ENCODE results near the gene FUT2.
"Not testable (repeated sequence)": the region's sequence is repeated elsewhere in the genome, so short reads cannot be mapped to it uniquely, and the experiment has no call there.

Gene FUT2

GRCh38 chr19:48671446-48671995 lies 24.2 kb upstream of the FUT2 start:
- no peak for DNase-seq

GRCh38 chr19:48672994-48673393 lies 22.8 kb upstream of the FUT2 start, which contains the start of gene NTN5:
Gene NTN5, minus strand, starts transcription at chr19:48673017. Its CDS starts 2,031 bp downstream, at chr19:48670986.
- no peak for DNase-seq

GRCh38 chr19:48673436-48674100 lies 22.2 kb upstream of the FUT2 start:
- no peak for DNase-seq

- no peak for DNase-seq
Observed at GRCh38 chr19:48674216-48674809, 21.5 kb upstream of the FUT2 start.

GRCh38 chr19:48674921-48675824 lies 20.6 kb upstream of the FUT2 start:
- peak; percentile 80 for DNase-seq

- no peak for DNase-seq
Observed at GRCh38 chr19:48676487-48676886, 19.3 kb upstream of the FUT2 start.

GRCh38 chr19:48676887-48677286 lies 18.9 kb upstream of the FUT2 start:
- no peak for DNase-seq

- no peak for DNase-seq
Observed at GRCh38 chr19:48678201-48678600, 17.6 kb upstream of the FUT2 start.

GRCh38 chr19:48680006-48680405 lies 15.8 kb upstream of the FUT2 start:
- not testable (repeated sequence) for DNase-seq

- no peak for DNase-seq
Observed at GRCh38 chr19:48680436-48681126, 15.2 kb upstream of the FUT2 start.

- DNase-seq: no peak
Observed at GRCh38 chr19:48681127-48681470, 14.7 kb upstream of the FUT2 start.

GRCh38 chr19:48683349-48683748 lies 12.4 kb upstream of the FUT2 start:
- DNase-seq: peak; percentile 24

GRCh38 chr19:48685583-48685982 lies 10.2 kb upstream of the FUT2 start:
- DNase-seq: no peak

GRCh38 chr19:48686088-48686487 lies 9.7 kb upstream of the FUT2 start:
- DNase-seq: no peak

GRCh38 chr19:48686637-48687036 lies 9.1 kb upstream of the FUT2 start:
- DNase-seq: not testable (repeated sequence)

- no peak for DNase-seq
Observed at GRCh38 chr19:48687776-48688175, 8.0 kb upstream of the FUT2 start.

- no peak for DNase-seq
Observed at GRCh38 chr19:48689449-48689848, 6.3 kb upstream of the FUT2 start.

GRCh38 chr19:48693629-48694028 lies 2.1 kb upstream of the FUT2 start:
- not testable (repeated sequence) for DNase-seq

GRCh38 chr19:48696353-48697010 lies 711 bp downstream of the FUT2 start:
- DNase-seq: no peak

GRCh38 chr19:48698046-48698445 lies 2.3 kb downstream of the FUT2 start:
- no peak for DNase-seq

- DNase-seq: no peak
Observed at GRCh38 chr19:48702701-48703100, 6.9 kb downstream of the FUT2 start.

GRCh38 chr19:48703316-48703715 lies 7.5 kb downstream of the FUT2 start:
- DNase-seq: no peak

All from activated CD4-positive, alpha-beta T cell treated with anti-CD3 and anti-CD28 coated beads, Interleukin-2, amount 50 U/mL, for 16 hours (primary cell).